NCI-H187 (cell line): ENCODE data around the gene TMEM94.

ENCODE experiments used
- DNase-seq, 2 experiments: peaks; one replicate each; lab custom pipeline; 2025; lab: John Stamatoyannopoulos, UW

The TMEM94 gene

DNA sequence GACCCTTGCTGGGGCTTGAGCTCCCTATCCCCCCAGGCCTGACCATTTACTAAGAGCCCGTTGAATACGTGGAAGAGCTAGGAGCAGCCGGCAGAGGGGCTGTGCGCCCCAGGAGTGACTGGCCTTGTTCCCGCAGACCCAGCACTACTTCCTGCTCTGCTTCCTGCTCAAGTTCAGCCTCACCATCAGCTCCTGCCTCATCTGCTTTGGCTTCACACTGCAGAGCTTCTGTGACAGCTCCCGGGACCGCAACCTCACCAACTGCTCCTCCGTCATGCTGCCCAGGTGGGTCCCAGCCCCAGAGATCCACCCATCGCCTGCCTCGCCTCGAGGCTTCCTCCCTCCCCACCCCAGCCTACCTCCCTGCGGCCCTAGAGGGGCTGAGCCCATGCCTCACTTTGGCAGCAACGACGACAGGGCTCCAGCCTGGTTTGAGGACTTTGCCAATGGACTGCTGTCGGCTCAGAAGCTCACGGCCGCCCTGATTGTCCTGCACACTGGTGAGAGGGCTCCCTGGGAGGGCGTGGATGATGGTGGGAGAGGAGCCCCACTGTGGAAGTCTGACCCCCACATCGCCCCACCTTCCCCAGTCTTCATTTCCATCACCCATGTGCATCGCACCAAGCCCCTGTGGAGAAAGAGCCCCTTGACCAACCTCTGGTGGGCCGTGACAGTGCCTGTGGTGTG is 41.7 kb downstream of the TMEM94 start:
- no peak for DNase-seq

DNA sequence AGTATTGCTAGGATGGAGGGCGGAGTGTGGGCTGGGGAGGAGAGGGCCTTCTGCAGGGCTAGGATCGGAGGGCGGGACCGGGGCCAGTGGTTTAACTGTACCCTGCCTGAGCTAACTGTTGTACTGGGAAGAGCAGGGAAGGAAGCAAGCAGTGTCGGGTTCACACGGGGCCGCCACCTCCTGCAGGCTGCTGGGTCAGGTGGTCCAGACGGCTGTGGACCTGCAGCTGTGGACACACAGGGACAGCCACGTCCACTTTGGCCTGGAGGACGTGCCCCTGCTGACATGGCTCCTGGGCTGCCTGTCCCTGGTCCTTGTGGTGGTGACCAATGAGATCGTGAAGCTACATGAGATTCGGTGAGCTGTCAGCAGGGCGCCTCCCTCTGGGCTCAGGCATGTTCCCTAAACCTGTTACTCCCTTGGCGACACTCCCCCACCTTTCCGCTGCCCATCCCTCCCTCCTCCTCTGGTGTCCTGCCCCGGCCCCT is 42.3 kb downstream of the TMEM94 start:
- DNase-seq, result no peak

DNA sequence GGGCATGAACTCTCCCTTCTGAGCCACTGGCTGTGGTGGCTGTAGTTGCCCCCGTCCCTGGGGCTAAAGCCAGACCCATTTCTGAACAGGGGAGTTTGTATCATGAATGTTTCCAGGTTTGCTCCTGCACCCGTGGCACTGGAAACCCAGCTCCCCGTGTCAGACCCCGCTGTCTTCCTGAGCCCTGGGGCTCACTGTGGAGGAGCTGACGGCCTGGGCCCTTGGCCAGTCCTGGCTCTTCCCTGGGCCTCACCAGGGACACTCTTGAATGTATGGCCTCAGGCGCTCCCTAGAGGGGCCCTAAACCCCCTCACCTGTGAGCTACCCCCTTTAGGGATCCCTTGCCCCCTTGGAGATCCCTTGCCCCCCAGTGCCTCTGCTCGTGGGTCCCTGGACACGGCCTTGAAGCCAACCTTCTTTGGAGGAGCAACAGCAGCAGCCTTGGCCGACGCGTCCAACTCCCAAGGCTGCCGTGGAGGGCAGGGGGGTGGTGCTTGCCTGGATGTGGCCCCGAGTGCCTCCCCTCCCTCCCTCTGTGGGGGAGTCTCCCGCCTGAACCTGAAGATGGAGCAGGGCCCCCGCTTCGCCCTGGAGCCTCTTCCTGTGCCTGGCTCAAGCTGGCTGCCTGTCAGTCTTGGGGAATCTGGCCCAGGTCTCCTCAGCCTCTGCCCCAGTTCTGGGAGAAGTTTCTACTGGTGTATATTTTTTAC is 43.0 kb downstream of the TMEM94 start:
- no peak for DNase-seq

DNA sequence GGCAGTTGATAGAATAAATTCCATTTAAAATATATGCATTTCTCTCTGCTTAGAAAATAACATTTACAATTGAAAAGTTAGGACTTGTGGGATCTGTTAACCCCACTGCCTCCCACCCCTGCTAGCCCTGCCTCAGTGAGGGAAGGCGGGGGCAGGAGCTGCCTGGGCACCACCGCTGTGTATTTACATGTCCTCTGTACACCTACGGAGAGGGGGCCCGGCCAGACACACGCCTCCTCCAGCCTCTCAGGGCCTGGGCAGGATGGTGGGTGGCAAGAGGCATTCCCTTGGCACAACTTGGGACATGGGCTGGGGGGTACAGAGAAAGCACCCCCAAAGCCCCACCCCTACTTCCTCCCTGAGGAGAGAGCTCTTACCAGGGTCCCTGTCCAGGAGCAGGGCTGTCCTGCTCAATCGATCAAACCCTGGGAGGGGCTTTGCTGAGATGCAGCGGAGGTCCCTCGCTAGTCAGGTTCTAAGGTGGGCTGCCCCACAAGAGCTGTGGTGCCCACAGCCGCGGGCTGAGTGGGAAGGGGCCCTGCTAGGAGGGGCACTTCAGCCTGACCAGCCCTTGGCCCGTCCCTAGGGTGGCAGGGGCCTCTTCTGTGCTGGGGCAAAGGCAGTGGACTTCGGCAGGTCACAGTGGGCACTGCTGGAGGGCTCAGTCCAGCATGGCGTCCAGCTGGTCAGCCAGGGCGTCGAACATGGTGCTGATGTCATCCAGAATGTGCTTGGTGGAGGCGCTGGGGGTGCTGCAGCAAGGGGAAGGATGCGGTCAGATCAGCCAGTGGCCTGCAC is 44.2 kb downstream of the TMEM94 start:
- no peak for DNase-seq

DNA sequence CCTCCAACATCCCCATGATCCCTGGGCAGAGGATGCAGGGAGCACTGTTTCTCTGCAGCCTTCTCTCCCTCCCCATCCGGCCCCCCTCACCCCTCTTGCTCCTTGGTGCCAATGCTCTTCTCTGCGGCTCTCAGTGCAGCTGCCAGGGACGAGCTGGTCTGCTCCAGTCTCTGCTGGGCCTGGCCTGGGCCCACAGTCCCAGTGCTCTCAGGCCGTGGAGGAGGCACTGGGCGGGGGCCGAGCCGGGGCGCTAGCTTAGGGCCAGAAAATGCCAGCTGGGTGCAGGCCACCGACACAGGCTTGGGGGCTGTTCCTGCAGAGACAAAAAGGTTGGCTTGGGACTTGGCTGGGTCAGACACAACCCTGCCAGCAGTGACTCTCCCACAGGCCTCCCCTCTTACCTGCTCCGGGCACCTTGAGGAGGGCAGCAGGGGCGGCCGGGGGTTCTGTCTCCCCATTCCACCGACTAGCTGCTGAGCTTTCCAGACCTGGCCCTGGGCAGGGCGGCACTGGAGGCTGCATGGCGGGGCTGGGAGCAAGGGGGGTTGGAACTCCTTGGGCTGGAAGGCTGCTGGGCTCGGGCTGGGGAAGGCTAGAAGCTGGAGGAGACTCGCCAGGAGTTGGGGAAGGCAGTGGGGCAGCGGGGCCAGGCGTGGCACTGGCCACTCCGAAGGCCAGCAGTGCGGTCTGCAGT is 45.1 kb downstream of the TMEM94 start:
- no peak for DNase-seq

DNA sequence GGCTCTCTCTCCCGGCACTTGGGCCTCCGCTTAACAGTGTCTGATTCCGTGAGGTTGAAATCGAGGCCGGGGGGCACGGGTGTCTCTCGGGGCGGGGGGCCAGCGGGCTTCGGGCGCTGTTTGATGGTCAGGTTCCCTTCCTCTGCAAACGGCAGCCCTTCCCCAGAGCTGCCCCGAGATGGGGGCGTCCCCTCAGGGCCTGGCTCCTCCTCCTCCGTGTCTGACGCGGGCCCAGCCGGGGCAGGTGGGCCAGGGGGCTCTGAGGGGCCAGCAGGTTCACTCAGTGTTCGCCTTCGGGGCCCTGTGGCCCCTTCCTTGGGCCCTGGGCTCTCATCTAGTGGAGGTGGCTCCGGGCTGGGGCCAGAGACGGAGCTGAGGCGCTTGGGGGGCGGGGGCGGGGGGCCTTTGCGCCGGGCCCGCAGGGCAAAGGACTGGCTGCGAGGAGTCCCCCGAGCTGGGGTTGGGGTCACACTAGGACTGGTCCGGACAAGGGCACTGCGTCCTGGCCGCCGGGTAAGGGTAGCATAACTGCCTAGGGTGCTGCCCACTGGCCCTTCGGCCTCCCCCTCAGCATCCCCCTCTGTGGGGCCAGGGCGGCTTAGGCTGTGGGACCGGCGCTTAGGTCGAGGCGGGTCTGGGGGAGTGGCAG is 45.8 kb downstream of the TMEM94 start:
- no peak for DNase-seq

DNA sequence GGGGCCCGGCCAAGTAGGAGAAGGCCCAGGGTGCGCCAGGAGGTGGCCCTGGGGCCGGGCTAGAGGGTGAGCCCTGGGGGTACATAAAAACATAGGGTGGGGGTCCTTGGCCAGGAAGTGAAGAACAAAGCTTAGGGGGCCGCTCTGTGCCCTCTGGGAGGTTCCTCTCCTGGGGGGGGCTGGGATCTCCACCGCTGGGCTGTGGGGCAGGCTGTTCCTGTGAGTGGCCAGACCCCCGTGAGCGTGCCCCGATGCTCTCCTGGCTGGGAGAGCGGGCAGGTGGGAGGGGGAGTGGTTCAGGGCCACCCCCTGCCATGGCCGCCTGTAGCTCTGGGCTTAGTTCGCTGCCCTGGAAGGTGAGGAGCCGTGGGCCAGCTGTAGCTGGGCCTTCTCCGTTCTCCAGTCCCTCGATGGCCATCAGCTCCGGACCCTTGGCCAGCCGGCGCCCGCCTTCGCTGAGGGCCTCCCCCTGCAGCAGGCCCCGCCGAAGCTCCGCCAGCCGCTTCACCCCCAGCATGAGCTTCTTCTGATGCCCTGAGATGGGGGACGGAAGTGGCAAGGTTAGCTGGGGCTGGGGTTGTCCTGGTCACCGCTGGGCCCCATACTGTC is 46.4 kb downstream of the TMEM94 start:
- DNase-seq, result no peak

DNA sequence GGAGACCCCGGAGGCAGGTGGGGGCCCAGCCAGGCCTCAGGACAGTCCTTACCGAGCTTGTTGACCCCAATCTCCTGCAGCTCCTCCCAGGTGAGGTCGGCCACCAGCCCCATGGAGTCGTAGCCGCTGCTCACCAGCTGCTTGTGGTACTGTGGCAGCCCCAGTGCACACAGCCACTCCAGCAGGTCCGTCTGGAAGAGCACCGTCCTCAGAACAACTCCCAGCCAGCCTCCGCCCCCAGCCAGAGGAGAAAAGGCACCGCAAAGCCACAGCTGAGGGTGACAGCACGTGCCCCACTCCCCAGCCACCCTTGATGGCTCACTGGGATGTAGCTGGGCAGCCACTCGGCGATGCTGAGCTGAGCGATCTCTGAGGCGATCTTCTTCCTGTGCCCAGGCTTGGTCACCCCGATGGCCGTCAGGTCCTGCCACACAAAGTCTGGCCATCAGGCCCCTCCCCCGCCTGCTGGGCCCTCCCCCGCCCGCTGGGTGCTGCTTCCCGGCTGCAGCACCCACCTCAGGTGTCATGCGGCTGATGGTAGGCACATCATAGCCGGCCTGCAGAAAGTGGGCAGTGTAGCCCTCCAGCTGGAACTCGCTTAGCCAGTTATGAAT is 47.0 kb downstream of the TMEM94 start:
- no peak for DNase-seq

DNA sequence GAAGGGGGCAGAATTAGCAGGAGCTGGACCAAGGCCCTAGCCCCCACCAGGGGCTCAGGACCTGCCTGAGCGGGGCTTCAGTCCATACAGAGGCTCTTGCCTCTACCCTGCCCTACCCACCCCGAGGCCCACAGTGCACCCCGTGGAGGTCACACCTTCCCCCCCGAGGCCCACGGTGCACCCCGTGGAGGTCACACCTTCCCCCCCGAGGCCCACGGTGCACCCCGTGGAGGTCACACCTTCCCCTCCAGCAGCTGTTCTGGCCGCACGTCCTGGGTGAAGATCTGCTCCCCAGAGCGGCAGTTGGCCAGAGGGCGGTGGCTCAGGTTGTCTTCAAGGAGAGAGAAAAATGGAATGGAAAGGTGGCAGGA is 47.5 kb downstream of the TMEM94 start:
- DNase-seq, result no peak

DNA sequence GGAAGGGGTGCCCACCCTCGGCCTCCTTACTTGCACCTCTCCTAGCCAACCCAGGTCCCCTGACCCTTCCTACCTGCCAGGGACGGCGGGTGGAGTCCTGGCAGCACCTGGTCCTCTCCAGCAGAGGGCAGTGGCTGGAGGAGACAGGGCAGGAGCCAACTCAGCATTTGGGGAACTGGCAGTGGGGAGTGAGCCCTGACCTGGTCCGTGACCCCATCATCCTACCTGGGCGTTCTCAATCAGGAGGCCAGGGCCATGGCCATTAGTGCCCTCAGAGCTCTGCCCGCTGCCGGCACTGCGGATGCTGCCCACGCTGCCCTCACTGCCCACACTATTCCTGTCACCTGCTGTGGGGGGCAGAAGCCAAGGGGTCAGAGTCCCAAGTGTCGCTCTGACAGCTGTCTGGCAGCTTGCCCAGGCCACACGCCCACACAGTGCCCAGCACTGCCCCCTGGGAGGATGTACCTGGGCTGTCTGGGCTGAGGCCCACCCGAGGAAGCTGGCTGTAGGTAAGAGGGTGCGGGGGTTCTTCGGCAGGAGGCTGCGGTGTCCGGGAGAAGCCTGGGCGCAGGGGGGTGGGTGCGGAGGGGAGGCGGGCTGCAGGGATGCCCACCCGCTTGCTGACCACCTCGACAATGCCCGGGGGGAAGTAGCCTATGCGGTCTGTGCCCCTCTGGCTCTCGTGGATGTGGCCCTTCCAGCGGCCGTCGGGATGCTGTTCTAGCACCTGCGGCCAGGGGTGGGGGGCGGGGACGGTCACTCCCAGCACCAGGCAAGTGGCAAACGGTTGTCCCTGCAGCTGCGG is 48.1 kb downstream of the TMEM94 start:
- no peak for DNase-seq

DNA sequence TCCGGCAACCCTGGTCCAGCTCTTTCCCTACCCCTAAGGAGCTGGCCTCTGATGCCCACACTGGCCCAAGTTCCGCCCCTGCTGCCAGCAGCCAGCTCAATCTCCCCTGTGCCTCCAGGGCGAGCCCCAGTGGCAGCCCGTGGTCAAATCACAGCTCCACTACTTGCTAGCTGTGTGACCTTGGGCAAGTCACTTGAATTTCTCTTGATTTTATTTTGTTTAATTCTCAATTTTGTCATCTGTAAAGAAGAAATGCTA is 48.6 kb downstream of the TMEM94 start:
- DNase-seq, result no peak

DNA sequence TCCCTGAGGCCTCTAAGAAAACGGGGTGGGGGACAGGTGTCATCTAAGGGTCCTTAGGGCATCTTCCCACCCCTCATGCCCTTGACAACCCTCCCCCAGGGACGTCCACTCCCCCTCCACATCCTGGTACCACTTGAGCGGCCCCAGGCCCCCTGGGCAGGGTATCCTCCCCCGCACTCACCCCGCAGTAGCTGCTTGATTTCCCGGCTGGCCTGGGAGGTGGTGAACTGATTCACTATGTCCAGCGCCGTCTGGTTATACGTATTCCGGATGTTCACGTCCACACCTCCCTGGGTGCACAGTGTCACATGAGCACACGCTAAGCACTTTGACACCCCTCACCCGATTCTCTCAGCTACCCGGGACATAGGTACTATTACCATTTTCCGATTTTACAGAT is 49.2 kb downstream of the TMEM94 start:
- no peak for DNase-seq

DNA sequence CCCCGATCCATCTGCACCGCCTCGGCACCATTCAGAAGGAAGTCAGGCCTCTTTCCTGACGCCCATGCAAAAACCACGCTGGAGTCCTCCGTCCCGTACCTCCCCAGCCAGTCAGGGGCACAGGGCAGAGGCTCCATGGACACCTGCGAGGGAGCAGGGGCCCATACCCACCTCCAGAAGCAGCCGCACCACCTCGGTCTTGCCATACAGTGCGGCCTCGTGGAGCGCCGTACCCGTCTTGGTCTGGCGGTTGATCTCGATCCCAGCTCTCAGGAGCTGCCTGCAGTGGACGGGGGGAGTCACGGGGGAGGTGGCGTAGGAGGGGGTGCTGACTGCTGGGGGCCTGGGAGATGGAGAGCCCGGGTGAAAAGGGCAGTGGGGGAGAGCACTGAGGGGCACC is 49.7 kb downstream of the TMEM94 start:
- no peak for DNase-seq

DNA sequence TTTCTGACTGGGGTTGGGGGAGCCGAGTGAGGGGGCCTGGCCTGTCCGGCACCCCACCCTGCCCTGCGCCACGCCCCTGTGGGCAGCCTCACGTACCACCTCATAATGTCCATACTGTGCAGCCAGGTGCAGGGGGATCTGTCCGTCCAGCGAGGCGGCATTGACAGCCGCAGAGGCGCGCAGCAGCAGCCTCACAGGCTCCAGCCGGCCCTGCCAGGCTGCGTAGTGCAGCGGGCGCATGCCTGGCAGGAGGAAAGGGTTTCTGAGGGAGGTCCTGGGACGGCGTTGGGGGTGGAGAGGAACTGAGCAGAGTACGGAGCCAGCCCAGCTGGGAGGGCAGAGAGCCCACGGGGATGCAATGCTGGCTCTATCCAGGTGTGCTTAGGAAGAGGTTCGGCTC is 50.5 kb downstream of the TMEM94 start:
- DNase-seq, result no peak

DNA sequence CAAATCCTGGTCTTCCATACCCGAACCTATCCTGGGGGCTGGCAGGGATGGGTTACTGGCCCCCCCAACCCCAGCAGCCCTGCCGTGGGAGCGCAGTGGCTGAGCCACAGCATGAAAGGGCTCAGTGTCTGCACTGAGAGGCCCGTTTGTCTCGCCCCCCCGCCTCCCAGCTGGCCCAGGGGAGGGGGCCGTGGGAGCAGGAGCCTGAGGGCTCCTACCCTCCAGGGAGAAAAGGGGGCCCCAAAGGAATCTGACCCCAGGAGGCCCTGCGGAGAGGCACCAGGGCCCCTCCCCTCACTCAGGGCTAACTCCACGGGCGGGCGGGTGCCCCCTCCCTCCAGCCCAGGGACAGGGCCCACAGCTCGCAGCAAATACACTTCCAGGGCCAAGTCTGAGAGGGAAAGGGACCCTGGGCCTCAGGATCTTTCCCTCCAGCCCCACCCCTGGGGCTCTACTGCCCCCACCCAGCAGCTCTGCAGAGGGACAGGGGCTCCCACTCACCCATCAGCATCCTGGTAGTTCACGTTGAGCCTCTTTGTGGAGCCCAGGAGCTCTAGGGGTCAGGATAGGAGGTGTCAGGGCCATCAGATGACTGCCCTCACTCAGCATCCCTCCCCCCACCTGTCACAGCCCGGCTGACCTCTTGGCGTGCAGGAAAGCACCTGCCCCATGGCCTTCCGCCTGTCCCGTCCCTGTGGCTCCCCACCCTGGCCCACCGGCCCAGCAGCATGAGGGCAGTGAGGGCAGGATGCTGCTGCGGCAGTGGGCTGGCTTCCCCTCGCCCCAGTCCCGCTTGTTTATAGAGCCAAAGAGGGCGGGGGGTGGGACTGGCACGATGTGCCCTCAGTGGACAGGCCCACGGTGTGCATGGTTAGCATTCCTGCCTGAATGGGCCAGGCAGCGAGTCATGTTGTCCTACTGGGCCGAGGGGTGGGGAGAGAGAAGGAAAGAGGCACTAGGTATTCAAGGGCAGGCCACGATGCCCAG is 51.6 kb downstream of the TMEM94 start:
- DNase-seq, result no peak

DNA sequence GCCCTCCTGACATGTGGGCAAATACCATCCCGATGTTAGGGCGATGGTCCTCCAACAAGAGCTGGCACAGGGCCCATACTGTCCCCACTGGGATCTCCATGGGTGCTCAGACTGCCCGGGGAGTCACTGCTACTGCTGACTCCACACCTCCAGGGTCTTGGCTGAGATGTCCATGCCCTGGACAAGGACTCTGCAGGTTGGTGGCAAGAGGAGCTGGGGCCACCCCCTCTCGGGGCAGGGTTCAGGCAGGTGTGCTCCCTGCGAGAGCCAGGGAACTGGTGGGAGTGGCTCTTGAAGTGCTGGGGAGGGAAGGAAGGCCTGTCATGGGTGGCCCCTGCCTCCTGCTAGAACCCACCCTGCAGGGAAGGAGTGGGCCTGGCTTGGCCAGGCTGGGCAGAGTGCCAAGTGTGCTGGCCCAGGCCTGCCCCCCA is 52.5 kb downstream of the TMEM94 start:
- no peak for DNase-seq

DNA sequence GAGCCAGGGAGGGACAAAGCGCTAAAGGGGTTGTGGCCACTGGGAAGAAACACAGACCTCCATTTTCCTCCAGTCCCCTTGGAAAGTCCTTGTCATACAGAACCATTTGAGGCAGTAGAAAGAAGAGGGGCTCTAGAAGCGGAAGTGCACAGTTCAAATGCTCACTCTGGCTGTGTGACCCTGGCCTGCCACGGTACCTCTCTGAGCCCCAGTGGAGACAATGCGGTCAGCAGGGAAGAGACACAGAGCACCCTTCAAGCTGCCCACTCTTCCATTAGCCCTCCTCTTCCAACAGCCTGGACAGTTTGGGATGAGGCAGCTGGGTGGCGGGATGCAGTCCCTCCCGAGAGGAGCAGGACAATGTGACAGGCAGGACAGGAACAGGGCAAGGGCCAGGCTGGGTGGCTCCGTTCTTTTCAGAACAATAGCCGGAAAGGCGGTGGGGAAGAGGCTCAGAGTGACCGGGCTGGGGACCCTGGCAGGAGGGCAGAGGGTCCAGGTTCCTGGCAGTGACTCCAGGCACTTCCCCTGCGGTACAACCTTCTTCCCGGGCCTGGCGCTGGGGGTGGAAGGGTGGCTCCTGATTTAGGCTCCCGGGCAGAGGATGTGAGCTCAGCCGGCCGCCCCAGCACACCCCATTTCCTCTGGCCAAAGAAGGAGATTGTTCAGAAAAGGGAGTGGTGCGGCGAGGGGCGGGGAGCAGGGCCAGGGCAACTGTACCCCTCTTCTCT is 53.3 kb downstream of the TMEM94 start:
- no peak for DNase-seq

DNA sequence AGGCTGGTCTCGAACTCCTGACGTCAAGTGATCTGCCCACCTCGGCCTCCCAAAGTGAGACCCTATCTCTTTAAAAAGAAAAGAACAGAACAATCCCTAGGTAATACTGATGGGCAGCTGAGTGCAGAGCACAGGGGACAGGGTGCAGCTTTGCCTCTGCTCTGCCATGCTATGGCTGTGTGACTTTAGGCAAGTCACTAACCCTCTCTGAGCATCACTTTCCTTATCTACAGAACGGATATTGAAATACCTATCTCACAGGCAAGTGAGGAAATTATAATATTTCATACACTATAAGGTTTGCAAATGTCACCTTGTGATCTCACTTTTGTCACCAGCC is 54.8 kb downstream of the TMEM94 start:
- no peak for DNase-seq
